ENCODE data around the gene TMEM271.
"Not testable (repeated sequence)": the region's sequence is repeated elsewhere in the genome, so short reads cannot be mapped to it uniquely, and the experiment has no call there.

TMEM271 gene

DNA sequence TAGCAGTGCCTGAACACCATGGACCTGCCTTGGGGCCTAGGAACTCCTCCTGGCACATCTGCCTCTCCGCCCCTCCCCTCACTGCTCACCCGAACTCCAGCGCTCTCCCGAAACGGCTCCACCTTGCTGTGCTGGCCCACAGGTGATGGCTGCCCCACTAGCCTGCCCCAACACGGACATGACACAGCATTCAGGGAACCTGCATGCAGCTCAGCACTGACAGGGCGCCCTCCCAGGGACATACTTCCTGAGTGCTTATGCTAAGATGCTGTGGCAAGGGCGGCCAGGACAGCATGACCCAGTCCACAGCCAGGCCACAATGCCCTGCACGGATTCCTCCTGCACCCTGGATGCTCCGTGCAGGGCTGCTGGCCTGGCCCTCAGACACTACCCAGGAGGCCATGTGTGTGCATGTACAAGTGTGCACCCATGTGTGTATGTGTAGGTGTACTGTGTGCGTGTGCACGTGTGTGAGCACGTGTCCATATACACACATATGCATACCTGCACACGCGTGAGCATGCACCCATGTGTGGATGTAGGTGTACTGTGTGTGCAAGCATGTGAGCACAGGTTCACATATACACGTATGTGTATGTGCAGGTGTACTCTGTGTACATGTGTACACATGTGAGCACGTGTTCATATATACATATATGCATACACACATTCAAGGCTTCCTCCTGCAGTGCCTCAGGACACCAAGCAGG is 6.0 kb downstream of the TMEM271 start:
- ChIA-PET POLR2A (no interaction called here), CTCF (no interaction called here)

GRCh38 chr4:568962-569361 is 7.1 kb downstream of the TMEM271 start:
- TF ChIP-seq, protein P1, sequence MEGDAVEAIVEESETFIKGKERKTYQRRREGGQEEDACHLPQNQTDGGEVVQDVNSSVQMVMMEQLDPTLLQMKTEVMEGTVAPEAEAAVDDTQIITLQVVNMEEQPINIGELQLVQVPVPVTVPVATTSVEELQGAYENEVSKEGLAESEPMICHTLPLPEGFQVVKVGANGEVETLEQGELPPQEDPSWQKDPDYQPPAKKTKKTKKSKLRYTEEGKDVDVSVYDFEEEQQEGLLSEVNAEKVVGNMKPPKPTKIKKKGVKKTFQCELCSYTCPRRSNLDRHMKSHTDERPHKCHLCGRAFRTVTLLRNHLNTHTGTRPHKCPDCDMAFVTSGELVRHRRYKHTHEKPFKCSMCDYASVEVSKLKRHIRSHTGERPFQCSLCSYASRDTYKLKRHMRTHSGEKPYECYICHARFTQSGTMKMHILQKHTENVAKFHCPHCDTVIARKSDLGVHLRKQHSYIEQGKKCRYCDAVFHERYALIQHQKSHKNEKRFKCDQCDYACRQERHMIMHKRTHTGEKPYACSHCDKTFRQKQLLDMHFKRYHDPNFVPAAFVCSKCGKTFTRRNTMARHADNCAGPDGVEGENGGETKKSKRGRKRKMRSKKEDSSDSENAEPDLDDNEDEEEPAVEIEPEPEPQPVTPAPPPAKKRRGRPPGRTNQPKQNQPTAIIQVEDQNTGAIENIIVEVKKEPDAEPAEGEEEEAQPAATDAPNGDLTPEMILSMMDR (IDR thresholded peaks at IDR 0.05; ENCODE audit: control extremely low read depth, extremely low read depth, low read depth, missing control alignments), result no peak
- ChIA-PET CTCF (no interaction called here), POLR2A (no interaction called here)
- DNase-seq (ENCODE audit: extremely low spot score), result no peak

More for the DNA sequence above, 6.0 kb downstream of the TMEM271 start:
- no peak for DNase-seq (ENCODE audit: extremely low spot score)
- TF ChIP-seq, protein P1 (IDR thresholded peaks at IDR 0.05; ENCODE audit: control extremely low read depth, extremely low read depth, low read depth, missing control alignments), result no peak

- ChIA-PET CTCF (no interaction called here), POLR2A (no interaction called here)
- DNase-seq (ENCODE audit: extremely low spot score), result no peak
- TF ChIP-seq, protein P1 (IDR thresholded peaks at IDR 0.05; ENCODE audit: control extremely low read depth, extremely low read depth, low read depth, missing control alignments), result no peak
Observed at GRCh38 chr4:568351-568652, 7.8 kb downstream of the TMEM271 start.

DNA sequence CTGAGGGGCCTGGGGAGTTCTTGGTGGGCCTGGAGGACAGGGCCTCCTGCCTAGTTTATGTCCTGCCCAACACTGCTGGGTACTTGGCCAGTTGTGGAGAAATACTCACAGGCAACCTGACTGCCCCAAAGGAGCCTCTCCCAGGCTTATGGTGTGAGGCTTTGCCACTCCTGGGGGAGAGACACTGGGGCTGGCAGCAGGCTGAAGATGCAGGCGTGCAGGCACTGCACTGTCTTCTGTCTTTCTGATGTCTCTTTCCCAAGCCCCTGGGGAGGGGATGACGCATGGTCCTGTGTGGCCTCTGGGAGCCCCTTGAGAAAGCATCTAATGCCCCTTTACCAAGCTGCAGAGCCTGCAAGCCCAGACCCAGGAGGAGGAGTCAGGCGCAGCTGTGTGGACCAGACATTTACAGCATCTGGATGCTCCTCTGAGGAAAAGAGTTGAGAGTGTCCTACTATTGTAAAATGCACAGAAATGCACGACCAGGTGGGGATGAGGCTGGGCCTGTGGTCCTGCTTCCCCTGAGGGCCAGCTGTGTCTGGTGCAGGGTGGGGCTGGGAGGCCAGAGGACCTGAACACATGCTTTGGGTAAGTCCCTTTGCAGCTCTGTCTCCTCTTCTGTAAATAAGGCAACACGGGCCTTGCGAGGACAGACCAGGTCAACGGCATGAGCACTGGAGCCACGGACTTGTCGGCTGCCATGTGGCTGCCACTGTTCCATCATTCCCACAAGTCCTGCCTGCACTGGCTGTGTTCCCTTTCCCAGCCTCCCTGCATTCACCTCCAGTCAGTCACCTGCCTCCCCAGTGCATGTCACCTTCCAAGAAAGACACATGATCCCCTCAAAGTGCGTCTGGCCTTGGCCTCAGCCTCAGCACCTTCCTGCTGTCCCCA is 8.4 kb downstream of the TMEM271 start:
- CTCF ChIA-PET, result no interaction called here
- POLR2A ChIA-PET, result no interaction called here
- no peak for DNase-seq (ENCODE audit: extremely low spot score)
- TF ChIP-seq, protein P1 (IDR thresholded peaks at IDR 0.05; ENCODE audit: control extremely low read depth, extremely low read depth, low read depth, missing control alignments), result no peak

- DNase-seq (ENCODE audit: extremely low spot score), result peak; percentile 62
- CTCF ChIA-PET, result no interaction called here
- POLR2A ChIA-PET, result no interaction called here
- TF ChIP-seq, protein P1 (IDR thresholded peaks at IDR 0.05; ENCODE audit: control extremely low read depth, extremely low read depth, low read depth, missing control alignments), result no peak
Observed at GRCh38 chr4:566508-567295, 9.4 kb downstream of the TMEM271 start.

- DNase-seq (ENCODE audit: extremely low spot score), result no peak
- CTCF ChIA-PET, result no interaction called here
- POLR2A ChIA-PET, result no interaction called here
- TF ChIP-seq, protein P1 (IDR thresholded peaks at IDR 0.05; ENCODE audit: control extremely low read depth, extremely low read depth, low read depth, missing control alignments), result no peak
Observed at GRCh38 chr4:566035-566434, 10.1 kb downstream of the TMEM271 start.

- DNase-seq (ENCODE audit: extremely low spot score); POLR2A ChIA-PET; CTCF ChIA-PET: not testable (repeated sequence)
Observed at GRCh38 chr4:565614-566013, 10.5 kb downstream of the TMEM271 start.

DNA sequence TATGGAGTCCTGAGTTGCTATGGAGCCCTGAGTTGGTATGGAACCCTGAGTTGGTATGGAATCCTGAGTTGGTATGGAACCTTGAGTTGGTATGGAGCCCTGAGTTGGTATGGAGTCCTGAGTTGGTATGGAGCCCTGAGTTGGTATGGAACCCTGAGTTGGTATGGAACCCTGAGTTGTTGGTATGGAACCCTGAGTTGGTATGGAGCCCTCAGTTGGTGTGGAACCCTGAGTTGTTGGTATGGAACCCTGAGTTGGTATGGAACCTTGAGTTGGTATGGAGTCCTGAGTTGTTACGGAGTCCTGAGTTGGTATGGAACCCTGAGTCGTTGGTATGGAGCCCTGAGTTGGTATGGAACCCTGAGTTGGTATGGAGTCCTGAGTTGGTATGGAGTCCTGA is 13.6 kb downstream of the TMEM271 start:
- POLR2A ChIA-PET, result not testable (repeated sequence)

More for the DNA sequence above, 13.6 kb downstream of the TMEM271 start:
- CTCF ChIA-PET; DNase-seq (ENCODE audit: extremely low spot score): not testable (repeated sequence)
